WTC11 (cell line): ENCODE data around the gene SPRED2. TPM values are rescaled to one million over a fixed set of nuclear protein-coding genes. Genes with fewer than 3 reads are reported as not detected.
A peak's percentile ranks its signal among the peaks of the same experiment; 100 is the strongest.

Source experiments
- ATAC-seq: fragments of 200-7000 bp; cut with Tn5 transposase; 2 replicates; pipeline ENCODE4 v1.10.0; 2021; ENCODE audit warnings: mild to moderate bottlenecking, moderate library complexity
- CTCF ChIA-PET: fragments of 300-600 bp; sonication (Branson Sonifier 250); formaldehyde crosslinking; loops from one replicate; lab custom pipeline; 2021; ENCODE audit warnings: antibody characterized with exemption; lab: Charles Lee
- POLR2A ChIA-PET: fragments of 350-600 bp; sonication (Branson Sonifier 250); formaldehyde crosslinking; loops from one replicate; lab custom pipeline; 2021; ENCODE audit warnings: antibody characterized with exemption; lab: Charles Lee
- DNase-seq: peaks from one replicate; pipeline ENCODE4 v3.0.0; 2021; ENCODE audit warnings: low spot score
- H3K27ac Mint-ChIP-seq: 2 replicates; pipeline ENCODE4 v1.8.0; 2021; ENCODE audit warnings: mixed read lengths
- H3K27me3 Mint-ChIP-seq: 2 replicates; pipeline ENCODE4 v1.8.0; 2021; ENCODE audit warnings: low read depth, mild to moderate bottlenecking, moderate library complexity, mixed read lengths
- H3K36me3 Mint-ChIP-seq: 2 replicates; pipeline ENCODE4 v1.8.0; 2021; ENCODE audit warnings: mixed read lengths
- H3K4me1 Mint-ChIP-seq: 2 replicates; pipeline ENCODE4 v1.8.0; 2022; ENCODE audit warnings: mixed read lengths
- H3K4me3 Mint-ChIP-seq: 2 replicates; pipeline ENCODE4 v1.8.0; 2021; ENCODE audit warnings: mild to moderate bottlenecking, moderate library complexity, mixed read lengths
- H3K9me3 Mint-ChIP-seq: 2 replicates; pipeline ENCODE4 v1.8.0; 2021; ENCODE audit warnings: mixed read lengths
- FOXK1 ChIP-seq: sonication (generic); formaldehyde crosslinking; IDR thresholded peaks from 2 replicates; pipeline ENCODE4 v1.8.0; 2022; ENCODE audit warnings: mild to moderate bottlenecking, moderate library complexity, missing genetic modification reagents
- NFATC4 ChIP-seq: fragments of 250-450 bp; sonication (Bioruptor Pico); IDR thresholded peaks from 2 replicates; pipeline ENCODE4 v1.9.0; 2021; ENCODE audit warnings: mild to moderate bottlenecking
- NFE2L1 ChIP-seq: sonication (generic); formaldehyde crosslinking; IDR thresholded peaks from 2 replicates; pipeline ENCODE4 v1.8.1; 2023; ENCODE audit warnings: missing genetic modification reagents
- PRDM15 ChIP-seq: sonication (generic); formaldehyde crosslinking; IDR thresholded peaks from 2 replicates; pipeline ENCODE4 v1.8.0; 2022; ENCODE audit warnings: missing genetic modification reagents
- PRRX2 ChIP-seq: fragments of 250-450 bp; sonication (Bioruptor Pico); IDR thresholded peaks from 2 replicates; pipeline ENCODE4 v1.8.0; 2021; ENCODE audit warnings: mild to moderate bottlenecking
- SOX15 ChIP-seq: fragments of 250-450 bp; sonication (Bioruptor Pico); IDR thresholded peaks from 2 replicates; pipeline ENCODE4 v1.9.0; 2021; ENCODE audit warnings: mild to moderate bottlenecking
- STAT6 ChIP-seq: sonication (generic); formaldehyde crosslinking; conservative IDR thresholded peaks from 2 replicates; pipeline ENCODE4 v1.8.1; 2023; ENCODE audit warnings: mild to moderate bottlenecking, low read depth, missing genetic modification reagents, moderate library complexity
- TEAD4 ChIP-seq: sonication (generic); formaldehyde crosslinking; IDR thresholded peaks from 2 replicates; pipeline ENCODE4 v1.8.0; 2022; ENCODE audit warnings: mild to moderate bottlenecking, missing genetic modification reagents
- ZNF138 ChIP-seq: sonication (generic); formaldehyde crosslinking; conservative IDR thresholded peaks from 2 replicates; pipeline ENCODE4 v1.8.1; 2022; ENCODE audit warnings: mild to moderate bottlenecking, moderate library complexity, missing genetic modification reagents
- ZNF219 ChIP-seq: sonication (generic); formaldehyde crosslinking; IDR thresholded peaks from 2 replicates; pipeline ENCODE4 v1.8.0; 2023; ENCODE audit warnings: missing genetic modification reagents, mild to moderate bottlenecking, borderline replicate concordance
- ZNF232 ChIP-seq: sonication (generic); formaldehyde crosslinking; IDR thresholded peaks from 2 replicates; pipeline ENCODE4 v1.8.0; 2022; ENCODE audit warnings: mild to moderate bottlenecking, missing genetic modification reagents
- ZNF263 ChIP-seq: sonication (generic); formaldehyde crosslinking; IDR thresholded peaks from 2 replicates; pipeline ENCODE4 v1.8.1; 2022; ENCODE audit warnings: low read depth, mild to moderate bottlenecking, moderate library complexity, missing genetic modification reagents
- ZSCAN18 ChIP-seq: fragments of 250-450 bp; sonication (Bioruptor Pico); IDR thresholded peaks from 2 replicates; pipeline ENCODE4 v2.1.2; 2022; ENCODE audit warnings: mild to moderate bottlenecking, moderate library complexity
- total RNA-seq: library from RNA; stranded (reverse); gene quantifications from 3 replicates; pipeline ENCODE4 v1.2.3, GENCODE V29; 2021
- TF ChIP-seq, protein P1 (sequence below): fragments of 250-450 bp; sonication (Bioruptor Pico); IDR thresholded peaks from 2 replicates; pipeline ENCODE4 v1.9.0; 2021; ENCODE audit warnings: mild to moderate bottlenecking
- TF ChIP-seq, protein P2 (sequence below): sonication (generic); formaldehyde crosslinking; IDR thresholded peaks from 2 replicates; pipeline ENCODE4 v1.8.0; 2022; ENCODE audit warnings: mild to moderate bottlenecking, missing genetic modification reagents
- TF ChIP-seq, protein P3 (sequence below): sonication (generic); formaldehyde crosslinking; IDR thresholded peaks from 2 replicates; pipeline ENCODE4 v1.8.1; 2023; ENCODE audit warnings: mild to moderate bottlenecking, missing genetic modification reagents
- TF ChIP-seq, protein P4 (sequence below): fragments of 250-450 bp; sonication (Bioruptor Pico); IDR thresholded peaks from 2 replicates; pipeline ENCODE4 v1.9.0; 2021; ENCODE audit warnings: mild to moderate bottlenecking, borderline replicate concordance
- TF ChIP-seq, protein P5 (sequence below): sonication (generic); formaldehyde crosslinking; IDR thresholded peaks from 2 replicates; pipeline ENCODE4 v1.8.0; 2022; ENCODE audit warnings: mild to moderate bottlenecking, missing genetic modification reagents

SPRED2 gene
- total RNA-seq, 1 experiment from 2014 or later: 34.1 TPM

GRCh38 chr2:65349863-65350262, 82.5 kb downstream of the SPRED2 start:
- no peaks in the 10 kb centered on the region for H3K27me3 Mint-ChIP-seq
- H3K4me1 Mint-ChIP-seq: peaks cover 36% of the 10 kb centered on the region
- H3K4me3 Mint-ChIP-seq: peak overlapping the region; percentile 7; the same call in 1 of the 2 replicates
- ChIA-PET POLR2A (no interaction called here), CTCF (interaction anchor here (1.1 to 1.9 kb wide), 5 partner anchors 8 to 88 kb away, joined by 3 to 8 read pairs (median 5); no protein-coding TSS in a partner anchor)
- peaks cover 6% of the 10 kb centered on the region; the same call in 1 of the 2 replicates for H3K9me3 Mint-ChIP-seq
- DNase-seq: no peak
- no peak; the same call in 1 of the 2 replicates for ATAC-seq
- H3K36me3 Mint-ChIP-seq: no peaks in the 10 kb centered on the region
- H3K27ac Mint-ChIP-seq: no peak overlapping the region
- TF ChIP-seq ZNF263: no peak
- TF ChIP-seq, protein P1, sequence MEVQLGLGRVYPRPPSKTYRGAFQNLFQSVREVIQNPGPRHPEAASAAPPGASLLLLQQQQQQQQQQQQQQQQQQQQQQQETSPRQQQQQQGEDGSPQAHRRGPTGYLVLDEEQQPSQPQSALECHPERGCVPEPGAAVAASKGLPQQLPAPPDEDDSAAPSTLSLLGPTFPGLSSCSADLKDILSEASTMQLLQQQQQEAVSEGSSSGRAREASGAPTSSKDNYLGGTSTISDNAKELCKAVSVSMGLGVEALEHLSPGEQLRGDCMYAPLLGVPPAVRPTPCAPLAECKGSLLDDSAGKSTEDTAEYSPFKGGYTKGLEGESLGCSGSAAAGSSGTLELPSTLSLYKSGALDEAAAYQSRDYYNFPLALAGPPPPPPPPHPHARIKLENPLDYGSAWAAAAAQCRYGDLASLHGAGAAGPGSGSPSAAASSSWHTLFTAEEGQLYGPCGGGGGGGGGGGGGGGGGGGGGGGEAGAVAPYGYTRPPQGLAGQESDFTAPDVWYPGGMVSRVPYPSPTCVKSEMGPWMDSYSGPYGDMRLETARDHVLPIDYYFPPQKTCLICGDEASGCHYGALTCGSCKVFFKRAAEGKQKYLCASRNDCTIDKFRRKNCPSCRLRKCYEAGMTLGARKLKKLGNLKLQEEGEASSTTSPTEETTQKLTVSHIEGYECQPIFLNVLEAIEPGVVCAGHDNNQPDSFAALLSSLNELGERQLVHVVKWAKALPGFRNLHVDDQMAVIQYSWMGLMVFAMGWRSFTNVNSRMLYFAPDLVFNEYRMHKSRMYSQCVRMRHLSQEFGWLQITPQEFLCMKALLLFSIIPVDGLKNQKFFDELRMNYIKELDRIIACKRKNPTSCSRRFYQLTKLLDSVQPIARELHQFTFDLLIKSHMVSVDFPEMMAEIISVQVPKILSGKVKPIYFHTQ (CRISPR knock-in tag): no peak
- no peak for TF ChIP-seq TEAD4 (CRISPR knock-in tag)
- TF ChIP-seq, protein P2, sequence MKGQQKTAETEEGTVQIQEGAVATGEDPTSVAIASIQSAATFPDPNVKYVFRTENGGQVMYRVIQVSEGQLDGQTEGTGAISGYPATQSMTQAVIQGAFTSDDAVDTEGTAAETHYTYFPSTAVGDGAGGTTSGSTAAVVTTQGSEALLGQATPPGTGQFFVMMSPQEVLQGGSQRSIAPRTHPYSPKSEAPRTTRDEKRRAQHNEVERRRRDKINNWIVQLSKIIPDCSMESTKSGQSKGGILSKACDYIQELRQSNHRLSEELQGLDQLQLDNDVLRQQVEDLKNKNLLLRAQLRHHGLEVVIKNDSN (CRISPR knock-in tag): no peak
- TF ChIP-seq ZNF138: no peak
- TF ChIP-seq PRDM15: no peak
- TF ChIP-seq FOXK1: no peak
- no peak for TF ChIP-seq NFE2L1 (CRISPR knock-in tag)
- TF ChIP-seq, protein P3, sequence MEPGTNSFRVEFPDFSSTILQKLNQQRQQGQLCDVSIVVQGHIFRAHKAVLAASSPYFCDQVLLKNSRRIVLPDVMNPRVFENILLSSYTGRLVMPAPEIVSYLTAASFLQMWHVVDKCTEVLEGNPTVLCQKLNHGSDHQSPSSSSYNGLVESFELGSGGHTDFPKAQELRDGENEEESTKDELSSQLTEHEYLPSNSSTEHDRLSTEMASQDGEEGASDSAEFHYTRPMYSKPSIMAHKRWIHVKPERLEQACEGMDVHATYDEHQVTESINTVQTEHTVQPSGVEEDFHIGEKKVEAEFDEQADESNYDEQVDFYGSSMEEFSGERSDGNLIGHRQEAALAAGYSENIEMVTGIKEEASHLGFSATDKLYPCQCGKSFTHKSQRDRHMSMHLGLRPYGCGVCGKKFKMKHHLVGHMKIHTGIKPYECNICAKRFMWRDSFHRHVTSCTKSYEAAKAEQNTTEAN (CRISPR knock-in tag): no peak
- TF ChIP-seq ZSCAN18: no peak
- TF ChIP-seq, protein P4, sequence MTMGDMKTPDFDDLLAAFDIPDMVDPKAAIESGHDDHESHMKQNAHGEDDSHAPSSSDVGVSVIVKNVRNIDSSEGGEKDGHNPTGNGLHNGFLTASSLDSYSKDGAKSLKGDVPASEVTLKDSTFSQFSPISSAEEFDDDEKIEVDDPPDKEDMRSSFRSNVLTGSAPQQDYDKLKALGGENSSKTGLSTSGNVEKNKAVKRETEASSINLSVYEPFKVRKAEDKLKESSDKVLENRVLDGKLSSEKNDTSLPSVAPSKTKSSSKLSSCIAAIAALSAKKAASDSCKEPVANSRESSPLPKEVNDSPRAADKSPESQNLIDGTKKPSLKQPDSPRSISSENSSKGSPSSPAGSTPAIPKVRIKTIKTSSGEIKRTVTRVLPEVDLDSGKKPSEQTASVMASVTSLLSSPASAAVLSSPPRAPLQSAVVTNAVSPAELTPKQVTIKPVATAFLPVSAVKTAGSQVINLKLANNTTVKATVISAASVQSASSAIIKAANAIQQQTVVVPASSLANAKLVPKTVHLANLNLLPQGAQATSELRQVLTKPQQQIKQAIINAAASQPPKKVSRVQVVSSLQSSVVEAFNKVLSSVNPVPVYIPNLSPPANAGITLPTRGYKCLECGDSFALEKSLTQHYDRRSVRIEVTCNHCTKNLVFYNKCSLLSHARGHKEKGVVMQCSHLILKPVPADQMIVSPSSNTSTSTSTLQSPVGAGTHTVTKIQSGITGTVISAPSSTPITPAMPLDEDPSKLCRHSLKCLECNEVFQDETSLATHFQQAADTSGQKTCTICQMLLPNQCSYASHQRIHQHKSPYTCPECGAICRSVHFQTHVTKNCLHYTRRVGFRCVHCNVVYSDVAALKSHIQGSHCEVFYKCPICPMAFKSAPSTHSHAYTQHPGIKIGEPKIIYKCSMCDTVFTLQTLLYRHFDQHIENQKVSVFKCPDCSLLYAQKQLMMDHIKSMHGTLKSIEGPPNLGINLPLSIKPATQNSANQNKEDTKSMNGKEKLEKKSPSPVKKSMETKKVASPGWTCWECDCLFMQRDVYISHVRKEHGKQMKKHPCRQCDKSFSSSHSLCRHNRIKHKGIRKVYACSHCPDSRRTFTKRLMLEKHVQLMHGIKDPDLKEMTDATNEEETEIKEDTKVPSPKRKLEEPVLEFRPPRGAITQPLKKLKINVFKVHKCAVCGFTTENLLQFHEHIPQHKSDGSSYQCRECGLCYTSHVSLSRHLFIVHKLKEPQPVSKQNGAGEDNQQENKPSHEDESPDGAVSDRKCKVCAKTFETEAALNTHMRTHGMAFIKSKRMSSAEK (CRISPR knock-in tag): no peak
- TF ChIP-seq STAT6 (CRISPR knock-in tag): no peak
- TF ChIP-seq ZNF232 (CRISPR knock-in tag): no peak
- TF ChIP-seq ZNF219 (CRISPR knock-in tag): no peak
- TF ChIP-seq NFATC4: no peak
- no peak for TF ChIP-seq SOX15
- TF ChIP-seq, protein P5, sequence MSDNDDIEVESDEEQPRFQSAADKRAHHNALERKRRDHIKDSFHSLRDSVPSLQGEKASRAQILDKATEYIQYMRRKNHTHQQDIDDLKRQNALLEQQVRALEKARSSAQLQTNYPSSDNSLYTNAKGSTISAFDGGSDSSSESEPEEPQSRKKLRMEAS (CRISPR knock-in tag): no peak
- TF ChIP-seq PRRX2 (CRISPR knock-in tag): no peak
